HepG2 (cell line): ENCODE data around the gene GATA3. TPM values are rescaled to one million over a fixed set of nuclear protein-coding genes. Genes with fewer than 3 reads are reported as not detected.

Experiments
- ATAC-seq: fragments of 200-7000 bp; cut with Tn5 transposase; 3 replicates; pipeline ENCODE4 v1.9.1; 2020; ENCODE audit warnings: mild to moderate bottlenecking, moderate library complexity
- BruUV-seq: library from RNA; stranded (reverse); fragments of 400-500 nt; replicated peaks from 2 replicates; lab custom pipeline; 2021; lab: Mats Ljungman, UMichigan
- CTCF ChIA-PET: fragments of 300-600 bp; formaldehyde crosslinking; extraction: SDS; loops from one replicate; lab custom pipeline; 2021; ENCODE audit warnings: low total read pairs, inconsistent platforms, low intra/inter-chr PET ratio; lab: Yijun Ruan, JAX
- POLR2A ChIA-PET: fragments of 350-600 bp; sonication (Branson Sonifier 250); formaldehyde crosslinking; loops from one replicate; lab custom pipeline; 2020; ENCODE audit warnings: antibody characterized with exemption, inconsistent platforms; lab: Yijun Ruan, JAX
- DNase-seq: peaks from one replicate; pipeline ENCODE4 v3.0.0-alpha.2; 2015; ENCODE audit warnings: low spot score
- FAIRE-seq: peaks from 3 replicates; lab custom pipeline; 2011; peaks lifted over from hg19 to GRCh38; lab: Jason Lieb, UNC
- H2AFZ ChIP-seq: one replicate; pipeline ENCODE4 v1.6.1; 2011; ENCODE audit warnings: low read length, inconsistent platforms
- H3K27ac ChIP-seq: fragments of 300-600 bp; 3 replicates; pipeline ENCODE4 v1.8.0; 2011; ENCODE audit warnings: mixed run types, mild to moderate bottlenecking, mixed read lengths, low read length, inconsistent platforms; ENCODE audit not compliant: insufficient read depth; ENCODE audit errors: extremely low read length
- H3K27me3 ChIP-seq, 2 experiments: fragments of 200-600 bp in 1 of 2; 2 replicates in 1 of 2; 3 replicates in 1 of 2; pipeline versions ENCODE4 v1.6.0 to v1.8.0; 2011; ENCODE audit warnings: low read length in 2 of 2, mild to moderate bottlenecking in 2 of 2, moderate library complexity in 2 of 2, inconsistent platforms in 1 of 2; ENCODE audit not compliant: insufficient read depth in 2 of 2, control insufficient read depth in 1 of 2
- H3K36me3 ChIP-seq, 2 experiments: fragments of 200-600 bp in 1 of 2; replicated peaks in 1 of 2; 2 replicates in 1 of 2; 3 replicates in 1 of 2; pipeline versions ENCODE4 v1.5.1 to v1.8.0; 2011; ENCODE audit warnings: low read length in 2 of 2, inconsistent platforms in 1 of 2; ENCODE audit not compliant: insufficient read depth in 2 of 2, control insufficient read depth in 1 of 2
- H3K4me1 ChIP-seq: 2 replicates; pipeline ENCODE4 v1.5.1; 2012; ENCODE audit warnings: low read length, inconsistent platforms; ENCODE audit not compliant: insufficient read depth
- H3K4me2 ChIP-seq: 2 replicates; pipeline ENCODE4 v1.6.0; 2011; ENCODE audit warnings: low read depth, low read length, inconsistent platforms
- H3K4me3 ChIP-seq, 3 experiments: fragments of 200-600 bp in 1 of 3; sonication (generic), shearing (Covaris generic) in 1 of 3; replicated peaks in 1 of 3; 2 replicates each; pipeline ENCODE4 v1.5.1; 2011 to 2016; ENCODE audit warnings: low read length in 3 of 3, inconsistent platforms in 2 of 3, low read depth in 2 of 3, mild to moderate bottlenecking in 2 of 3, control low read depth in 1 of 3, mixed read lengths in 1 of 3; ENCODE audit not compliant: insufficient read depth in 1 of 3
- H3K79me2 ChIP-seq: one replicate; pipeline ENCODE4 v1.6.1; 2011; ENCODE audit warnings: low read length, inconsistent platforms; ENCODE audit not compliant: insufficient read depth
- H3K9ac ChIP-seq: 2 replicates; pipeline ENCODE4 v1.6.0; 2011; ENCODE audit warnings: mild to moderate bottlenecking, low read depth, low read length, inconsistent platforms; ENCODE audit not compliant: insufficient read depth
- H3K9me3 ChIP-seq: 2 replicates; pipeline ENCODE4 v1.5.1; 2012; ENCODE audit warnings: mild to moderate bottlenecking, low read length
- H4K20me1 ChIP-seq: 2 replicates; pipeline ENCODE4 v1.6.0; 2011; ENCODE audit warnings: inconsistent platforms, mild to moderate bottlenecking, low read length, moderate library complexity; ENCODE audit not compliant: insufficient read depth
- CREB1 ChIP-seq, 2 experiments: fragments of 450-650 bp in 1 of 2; IDR thresholded peaks; 2 replicates each; pipeline ENCODE4 v1.6.1; 2016 to 2017; ENCODE audit warnings: control low read depth in 1 of 2, mild to moderate bottlenecking in 1 of 2, missing compliant biosample characterization in 1 of 2, missing genetic modification characterization in 1 of 2
- GZF1 ChIP-seq: sonication (generic); formaldehyde crosslinking; IDR thresholded peaks from 2 replicates; pipeline ENCODE4 v1.5.1; 2020; ENCODE audit warnings: mild to moderate bottlenecking, missing genetic modification reagents
- HNF4G ChIP-seq, 2 experiments: sonication (generic) in 1 of 2; formaldehyde crosslinking in 1 of 2; IDR thresholded peaks; 2 replicates each; pipeline versions ENCODE4 v1.4.0 to v1.6.1; 2011 to 2020; ENCODE audit warnings: borderline replicate concordance in 2 of 2, low read depth in 2 of 2, mild to moderate bottlenecking in 2 of 2, low read length in 1 of 2, missing genetic modification reagents in 1 of 2, moderate library complexity in 1 of 2
- PRPF4 ChIP-seq: fragments of 200-400 bp; formaldehyde crosslinking; IDR thresholded peaks from 2 replicates; pipeline ENCODE4 v1.6.1; 2016; ENCODE audit warnings: low read length, low read depth; ENCODE audit not compliant: poor library complexity, severe bottlenecking
- ZFYVE20 ChIP-seq: sonication (generic); formaldehyde crosslinking; IDR thresholded peaks from 2 replicates; pipeline ENCODE4 v1.8.0; 2023; ENCODE audit warnings: low read depth, mild to moderate bottlenecking, moderate library complexity, missing genetic modification reagents, borderline replicate concordance
- ZNF768 ChIP-seq: sonication (generic); formaldehyde crosslinking; IDR thresholded peaks from 2 replicates; pipeline ENCODE4 v1.4.0; 2020; ENCODE audit warnings: missing genetic modification reagents
- WGBS: methylation state at CpG from one replicate; pipeline ENCODE4 v1.1.6; 2017; ENCODE audit warnings: low lambda C conversion rate; 5-methylcytosine and 5-hydroxymethylcytosine counted together
- in situ Hi-C: cut with HindIII; loops from 2 replicates; pipeline ENCODE4 v1.10.0; 2017; ENCODE audit warnings: low pct_unique_long_range_greater_than_20kb; ENCODE audit not compliant: extremely low pct_ligation_motif_present
- intact Hi-C: fragments of 100-400 bp; cut with micrococcal nuclease; formaldehyde crosslinking; loops from one replicate; pipeline ENCODE4 v1.10.0; 2022; ENCODE audit not compliant: unreplicated experiment
- polyA plus RNA-seq, 8 experiments: library from polyadenylated mRNA; depleted of rRNA in 3 of 8; stranded (reverse) in 7 of 8; unstranded in 1 of 8; fragments of >200 nt; fragmentation: Illumina TruSeq in 4 of 8; extraction: Trizol in 4 of 8; gene quantifications; 2 replicates each; pipeline versions ENCODE4 v1.2.1 to v1.2.3, GENCODE V29; 2011 to 2016; ENCODE audit warnings: low read depth in 4 of 8, missing spikeins in 1 of 8, mixed read lengths in 1 of 8; ENCODE audit not compliant: insufficient read depth in 1 of 8
- total RNA-seq, 5 experiments: library from RNA; depleted of rRNA; stranded (reverse); fragments of >200 nt; fragmentation: Illumina TruSeq; extraction: Trizol; gene quantifications; 2 replicates each; pipeline ENCODE4 v1.2.3, GENCODE V29; 2016; ENCODE audit warnings: low read depth in 1 of 5
- TF ChIP-seq, protein P1 (sequence below): sonication (generic); formaldehyde crosslinking; IDR thresholded peaks from 2 replicates; pipeline ENCODE4 v1.4.0; 2020; ENCODE audit warnings: missing genetic modification reagents; ENCODE audit errors: not compliant biosample characterization
- TF ChIP-seq, protein P2 (sequence below): sonication (generic); formaldehyde crosslinking; IDR thresholded peaks from 2 replicates; pipeline ENCODE4 v1.4.0; 2020; ENCODE audit warnings: mild to moderate bottlenecking, missing genetic modification reagents
- TF ChIP-seq, protein P3 (sequence below): IDR thresholded peaks from 2 replicates; pipeline ENCODE4 v1.6.1; 2016; ENCODE audit warnings: mild to moderate bottlenecking, missing biosample characterization, missing genetic modification reagents
- TF ChIP-seq, protein P4 (sequence below): sonication (generic); formaldehyde crosslinking; IDR thresholded peaks from 2 replicates; pipeline ENCODE4 v1.5.1; 2020; ENCODE audit warnings: missing genetic modification reagents, mild to moderate bottlenecking, borderline replicate concordance
- TF ChIP-seq, protein P5 (sequence below): sonication (generic); formaldehyde crosslinking; IDR thresholded peaks from 2 replicates; pipeline ENCODE4 v1.9.0; 2021; ENCODE audit warnings: mild to moderate bottlenecking, missing genetic modification reagents
- TF ChIP-seq, protein P6 (sequence below): sonication (generic); formaldehyde crosslinking; IDR thresholded peaks from 2 replicates; pipeline ENCODE4 v1.4.0; 2020; ENCODE audit warnings: missing genetic modification reagents, low read depth, mild to moderate bottlenecking, borderline replicate concordance

The GATA3 gene
- total and polyA plus RNA-seq, 2 of the 13 experiments (the other 11 are each of a cell fraction or from before 2014, with no cell fraction given) = not detected

DNA sequence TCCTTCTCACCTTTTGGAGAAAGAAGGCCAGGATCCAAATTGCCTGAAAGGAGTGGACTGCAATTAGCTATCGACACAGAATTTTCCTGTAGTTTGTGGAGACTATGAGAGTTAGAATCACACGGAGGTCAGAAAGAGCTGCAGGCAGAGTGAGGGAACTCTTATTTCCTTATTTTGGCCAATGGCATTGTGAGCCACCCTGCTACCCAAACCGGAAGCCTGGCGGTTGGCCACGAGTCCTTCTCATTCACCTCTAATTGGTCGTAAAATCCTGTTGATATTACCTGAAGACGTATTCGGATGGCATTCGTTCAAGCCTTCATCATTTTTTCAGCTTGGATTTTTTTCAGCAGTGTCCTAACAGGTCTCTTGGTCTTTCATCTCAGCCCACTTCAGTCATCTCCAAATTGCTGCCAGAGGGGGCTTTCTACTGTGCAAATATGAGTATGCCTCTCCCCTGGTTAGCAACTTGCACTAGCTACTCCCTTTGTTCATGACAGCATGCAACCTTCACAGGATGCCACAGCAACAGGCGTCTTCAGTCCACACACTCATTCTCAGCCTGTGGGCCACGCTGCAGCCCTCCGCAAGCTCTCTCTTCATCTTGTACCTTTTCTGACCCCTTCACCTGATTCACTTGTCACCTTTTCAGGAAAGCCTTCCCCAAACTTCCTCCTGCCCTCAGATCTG lies 66.9 kb downstream of the GATA3 start:
- no peak overlapping the region for H3K4me3 ChIP-seq
- ChIA-PET CTCF (no interaction called here), POLR2A (no interaction called here)
- H3K4me2 ChIP-seq = no peak overlapping the region
- no peaks in the 10 kb centered on the region for H3K79me2 ChIP-seq
- ATAC-seq = no peak
- H3K27ac ChIP-seq = no peak overlapping the region
- H3K4me1 ChIP-seq = no peaks in the 10 kb centered on the region
- intact Hi-C loops = no loop called here
- H4K20me1 ChIP-seq = no peaks in the 10 kb centered on the region
- DNase-seq = no peak
- no peak for FAIRE-seq
- no peak overlapping the region for H3K9ac ChIP-seq
- in situ Hi-C loops = no loop called here
- peaks cover 0 to 8% of the 10 kb centered on the region in 2 experiments; a peak in 1 of 5 replicates for H3K27me3 ChIP-seq
- no peaks in the 10 kb centered on the region for H3K36me3 ChIP-seq
- no peak overlapping the region for H2AFZ ChIP-seq
- no peaks in the 10 kb centered on the region for H3K9me3 ChIP-seq
- BruUV-seq = no TSS peak
- WGBS = 41% methylated on average over 12 of the region's 12 CpGs
- TF ChIP-seq CREB1 (IDR thresholded peaks at IDR 0.05) = no peak
- no peak for TF ChIP-seq CREB1 (CRISPR knock-in tag; IDR thresholded peaks at IDR 0.05)
- TF ChIP-seq, protein P1, sequence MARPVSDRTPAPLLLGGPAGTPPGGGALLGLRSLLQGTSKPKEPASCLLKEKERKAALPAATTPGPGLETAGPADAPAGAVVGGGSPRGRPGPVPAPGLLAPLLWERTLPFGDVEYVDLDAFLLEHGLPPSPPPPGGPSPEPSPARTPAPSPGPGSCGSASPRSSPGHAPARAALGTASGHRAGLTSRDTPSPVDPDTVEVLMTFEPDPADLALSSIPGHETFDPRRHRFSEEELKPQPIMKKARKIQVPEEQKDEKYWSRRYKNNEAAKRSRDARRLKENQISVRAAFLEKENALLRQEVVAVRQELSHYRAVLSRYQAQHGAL (CRISPR knock-in tag) = no peak
- TF ChIP-seq, protein P2, sequence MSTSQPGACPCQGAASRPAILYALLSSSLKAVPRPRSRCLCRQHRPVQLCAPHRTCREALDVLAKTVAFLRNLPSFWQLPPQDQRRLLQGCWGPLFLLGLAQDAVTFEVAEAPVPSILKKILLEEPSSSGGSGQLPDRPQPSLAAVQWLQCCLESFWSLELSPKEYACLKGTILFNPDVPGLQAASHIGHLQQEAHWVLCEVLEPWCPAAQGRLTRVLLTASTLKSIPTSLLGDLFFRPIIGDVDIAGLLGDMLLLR (CRISPR knock-in tag) = no peak
- TF ChIP-seq, protein P3, sequence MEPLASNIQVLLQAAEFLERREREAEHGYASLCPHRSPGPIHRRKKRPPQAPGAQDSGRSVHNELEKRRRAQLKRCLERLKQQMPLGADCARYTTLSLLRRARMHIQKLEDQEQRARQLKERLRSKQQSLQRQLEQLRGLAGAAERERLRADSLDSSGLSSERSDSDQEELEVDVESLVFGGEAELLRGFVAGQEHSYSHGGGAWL (CRISPR knock-in tag) = no peak
- TF ChIP-seq GZF1 = no peak
- TF ChIP-seq HNF4G (IDR thresholded peaks at IDR 0.05; ENCODE audit: borderline replicate concordance, low read depth, low read length) = no peak
- TF ChIP-seq HNF4G (CRISPR knock-in tag; IDR thresholded peaks at IDR 0.05; ENCODE audit: borderline replicate concordance, low read depth) = no peak
- TF ChIP-seq ZNF768 (CRISPR knock-in tag) = no peak
- no peak for TF ChIP-seq ZFYVE20 (CRISPR knock-in tag)
- TF ChIP-seq, protein P4, sequence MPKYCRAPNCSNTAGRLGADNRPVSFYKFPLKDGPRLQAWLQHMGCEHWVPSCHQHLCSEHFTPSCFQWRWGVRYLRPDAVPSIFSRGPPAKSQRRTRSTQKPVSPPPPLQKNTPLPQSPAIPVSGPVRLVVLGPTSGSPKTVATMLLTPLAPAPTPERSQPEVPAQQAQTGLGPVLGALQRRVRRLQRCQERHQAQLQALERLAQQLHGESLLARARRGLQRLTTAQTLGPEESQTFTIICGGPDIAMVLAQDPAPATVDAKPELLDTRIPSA (CRISPR knock-in tag) = no peak
- no peak for TF ChIP-seq PRPF4
- TF ChIP-seq, protein P5, sequence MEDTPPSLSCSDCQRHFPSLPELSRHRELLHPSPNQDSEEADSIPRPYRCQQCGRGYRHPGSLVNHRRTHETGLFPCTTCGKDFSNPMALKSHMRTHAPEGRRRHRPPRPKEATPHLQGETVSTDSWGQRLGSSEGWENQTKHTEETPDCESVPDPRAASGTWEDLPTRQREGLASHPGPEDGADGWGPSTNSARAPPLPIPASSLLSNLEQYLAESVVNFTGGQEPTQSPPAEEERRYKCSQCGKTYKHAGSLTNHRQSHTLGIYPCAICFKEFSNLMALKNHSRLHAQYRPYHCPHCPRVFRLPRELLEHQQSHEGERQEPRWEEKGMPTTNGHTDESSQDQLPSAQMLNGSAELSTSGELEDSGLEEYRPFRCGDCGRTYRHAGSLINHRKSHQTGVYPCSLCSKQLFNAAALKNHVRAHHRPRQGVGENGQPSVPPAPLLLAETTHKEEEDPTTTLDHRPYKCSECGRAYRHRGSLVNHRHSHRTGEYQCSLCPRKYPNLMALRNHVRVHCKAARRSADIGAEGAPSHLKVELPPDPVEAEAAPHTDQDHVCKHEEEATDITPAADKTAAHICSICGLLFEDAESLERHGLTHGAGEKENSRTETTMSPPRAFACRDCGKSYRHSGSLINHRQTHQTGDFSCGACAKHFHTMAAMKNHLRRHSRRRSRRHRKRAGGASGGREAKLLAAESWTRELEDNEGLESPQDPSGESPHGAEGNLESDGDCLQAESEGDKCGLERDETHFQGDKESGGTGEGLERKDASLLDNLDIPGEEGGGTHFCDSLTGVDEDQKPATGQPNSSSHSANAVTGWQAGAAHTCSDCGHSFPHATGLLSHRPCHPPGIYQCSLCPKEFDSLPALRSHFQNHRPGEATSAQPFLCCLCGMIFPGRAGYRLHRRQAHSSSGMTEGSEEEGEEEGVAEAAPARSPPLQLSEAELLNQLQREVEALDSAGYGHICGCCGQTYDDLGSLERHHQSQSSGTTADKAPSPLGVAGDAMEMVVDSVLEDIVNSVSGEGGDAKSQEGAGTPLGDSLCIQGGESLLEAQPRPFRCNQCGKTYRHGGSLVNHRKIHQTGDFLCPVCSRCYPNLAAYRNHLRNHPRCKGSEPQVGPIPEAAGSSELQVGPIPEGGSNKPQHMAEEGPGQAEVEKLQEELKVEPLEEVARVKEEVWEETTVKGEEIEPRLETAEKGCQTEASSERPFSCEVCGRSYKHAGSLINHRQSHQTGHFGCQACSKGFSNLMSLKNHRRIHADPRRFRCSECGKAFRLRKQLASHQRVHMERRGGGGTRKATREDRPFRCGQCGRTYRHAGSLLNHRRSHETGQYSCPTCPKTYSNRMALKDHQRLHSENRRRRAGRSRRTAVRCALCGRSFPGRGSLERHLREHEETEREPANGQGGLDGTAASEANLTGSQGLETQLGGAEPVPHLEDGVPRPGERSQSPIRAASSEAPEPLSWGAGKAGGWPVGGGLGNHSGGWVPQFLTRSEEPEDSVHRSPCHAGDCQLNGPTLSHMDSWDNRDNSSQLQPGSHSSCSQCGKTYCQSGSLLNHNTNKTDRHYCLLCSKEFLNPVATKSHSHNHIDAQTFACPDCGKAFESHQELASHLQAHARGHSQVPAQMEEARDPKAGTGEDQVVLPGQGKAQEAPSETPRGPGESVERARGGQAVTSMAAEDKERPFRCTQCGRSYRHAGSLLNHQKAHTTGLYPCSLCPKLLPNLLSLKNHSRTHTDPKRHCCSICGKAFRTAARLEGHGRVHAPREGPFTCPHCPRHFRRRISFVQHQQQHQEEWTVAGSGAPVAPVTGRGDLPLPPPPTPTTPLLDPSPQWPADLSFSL (CRISPR knock-in tag) = no peak
- TF ChIP-seq, protein P6, sequence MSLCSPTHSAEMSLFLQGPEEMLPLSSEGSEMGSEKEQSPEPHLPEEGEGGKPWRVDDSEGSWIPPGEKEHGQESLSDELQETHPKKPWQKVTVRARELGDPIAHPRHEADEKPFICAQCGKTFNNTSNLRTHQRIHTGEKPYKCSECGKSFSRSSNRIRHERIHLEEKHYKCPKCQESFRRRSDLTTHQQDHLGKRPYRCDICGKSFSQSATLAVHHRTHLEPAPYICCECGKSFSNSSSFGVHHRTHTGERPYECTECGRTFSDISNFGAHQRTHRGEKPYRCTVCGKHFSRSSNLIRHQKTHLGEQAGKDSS (CRISPR knock-in tag) = no peak
